Adipocyte (in vitro differentiated cells): ENCODE data around the gene ZNF25.
"Not testable (repeated sequence)": the region's sequence is repeated elsewhere in the genome, so short reads cannot be mapped to it uniquely, and the experiment has no call there.

Experiments used
- DNase-seq: peaks from one replicate; pipeline ENCODE4 v3.0.0-alpha.2; 2015; ENCODE audit warnings: low read depth
- H3K27me3 ChIP-seq: replicated peaks from 2 replicates; pipeline ENCODE4 v1.7.0; 2013; ENCODE audit warnings: mild to moderate bottlenecking, low read length, moderate library complexity; ENCODE audit not compliant: control insufficient read depth, insufficient read depth
- H3K36me3 ChIP-seq: 2 replicates; pipeline ENCODE4 v1.7.0; 2013; ENCODE audit warnings: low read length, mild to moderate bottlenecking, moderate library complexity; ENCODE audit not compliant: control insufficient read depth, insufficient read depth, severe bottlenecking
- H3K4me1 ChIP-seq: 2 replicates; pipeline ENCODE4 v1.7.0; 2013; ENCODE audit warnings: mild to moderate bottlenecking, low read length, moderate library complexity; ENCODE audit not compliant: control insufficient read depth, insufficient read depth
- H3K4me3 ChIP-seq: 2 replicates; pipeline ENCODE4 v1.7.0; 2013; ENCODE audit warnings: mild to moderate bottlenecking, low read length, moderate library complexity
- H3K9ac ChIP-seq: 2 replicates; pipeline ENCODE4 v1.7.0; 2013; ENCODE audit warnings: mild to moderate bottlenecking, low read length, moderate library complexity
- H3K9me3 ChIP-seq: 2 replicates; pipeline ENCODE4 v1.7.0; 2013; ENCODE audit warnings: mild to moderate bottlenecking, low read length, moderate library complexity; ENCODE audit not compliant: control insufficient read depth

Gene ZNF25

GRCh38 chr10:37976091-37976879 lies at the start of gene ZNF25:
Gene ZNF25, minus strand, starts transcription at chr10:37976647. Its CDS starts 4,925 bp downstream, at chr10:37971722.
- Histone ChIP-seq H3K9me3 (no peaks in the 10 kb centered on the region), H3K4me3 (peak within 1 kb of the TSS; percentile 93), H3K9ac (peak within 1 kb of the TSS; percentile 96), H3K27me3 (no peaks in the 10 kb centered on the region), H3K36me3 (no peaks in the 10 kb centered on the region), H3K4me1 (peaks cover 16% of the 10 kb centered on the region)
- DNase-seq = peak; percentile 100

GRCh38 chr10:38025283-38025682 lies 48.8 kb upstream of the ZNF25 start:
- no peak for DNase-seq
- Histone ChIP-seq H3K36me3 (peaks cover 63% of the 10 kb centered on the region), H3K4me3 (no peak overlapping the region)

GRCh38 chr10:38019124-38019523 lies 42.7 kb upstream of the ZNF25 start:
- H3K27me3 ChIP-seq, H3K4me3 ChIP-seq, H3K9me3 ChIP-seq, DNase-seq, H3K4me1 ChIP-seq, H3K9ac ChIP-seq: not testable (repeated sequence)
- peaks cover 66% of the 10 kb centered on the region for H3K36me3 ChIP-seq

More at GRCh38 chr10:38025283-38025682, 48.8 kb upstream of the ZNF25 start:
- H3K4me1 ChIP-seq = no peaks in the 10 kb centered on the region
- H3K27me3 ChIP-seq = no peaks in the 10 kb centered on the region
- no peaks in the 10 kb centered on the region for H3K9me3 ChIP-seq
- H3K9ac ChIP-seq = no peak overlapping the region

GRCh38 chr10:38016354-38016753 lies 39.9 kb upstream of the ZNF25 start:
- Histone ChIP-seq H3K4me1 (peaks cover 3% of the 10 kb centered on the region), H3K36me3 (peaks cover 59% of the 10 kb centered on the region), H3K9me3 (no peaks in the 10 kb centered on the region), H3K9ac (no peak overlapping the region), H3K4me3 (no peak overlapping the region), H3K27me3 (no peaks in the 10 kb centered on the region)
- no peak for DNase-seq

- DNase-seq = peak; percentile 92
- no peaks in the 10 kb centered on the region for H3K9me3 ChIP-seq
- no peaks in the 10 kb centered on the region for H3K27me3 ChIP-seq
- peak within 1 kb of the TSS; percentile 93 for H3K9ac ChIP-seq
- peaks cover 8% of the 10 kb centered on the region for H3K36me3 ChIP-seq
- peaks cover 4% of the 10 kb centered on the region for H3K4me1 ChIP-seq
- peak within 1 kb of the TSS; percentile 83 for H3K4me3 ChIP-seq
These were observed 33.9 kb upstream of the ZNF25 start, which contains the start of gene ZNF33A for GRCh38 chr10:38010119-38010903. Gene ZNF33A, plus strand, starts transcription at chr10:38010675. Its CDS starts 1,667 bp downstream, at chr10:38012342.

- peaks cover 4% of the 10 kb centered on the region for H3K4me1 ChIP-seq
- H3K27me3 ChIP-seq = no peaks in the 10 kb centered on the region
- no peaks in the 10 kb centered on the region for H3K9me3 ChIP-seq
- H3K9ac ChIP-seq = no peak overlapping the region
- no peak overlapping the region for H3K4me3 ChIP-seq
- DNase-seq = no peak
- no peaks in the 10 kb centered on the region for H3K36me3 ChIP-seq
These were observed 31.5 kb upstream of the ZNF25 start for GRCh38 chr10:38007991-38008390.

- Histone ChIP-seq H3K36me3 (no peaks in the 10 kb centered on the region), H3K27me3 (no peaks in the 10 kb centered on the region), H3K9ac (no peak overlapping the region), H3K9me3 (no peaks in the 10 kb centered on the region), H3K4me1 (peaks cover 4% of the 10 kb centered on the region), H3K4me3 (no peak overlapping the region)
- no peak for DNase-seq
These were observed 31.1 kb upstream of the ZNF25 start for GRCh38 chr10:38007551-38007950.

GRCh38 chr10:38003588-38003987 lies 27.1 kb upstream of the ZNF25 start:
- no peak overlapping the region for H3K9ac ChIP-seq
- H3K9me3 ChIP-seq = no peaks in the 10 kb centered on the region
- no peak overlapping the region for H3K4me3 ChIP-seq
- H3K36me3 ChIP-seq = no peaks in the 10 kb centered on the region
- DNase-seq = no peak
- H3K4me1 ChIP-seq = no peaks in the 10 kb centered on the region
- no peaks in the 10 kb centered on the region for H3K27me3 ChIP-seq

GRCh38 chr10:38003026-38003425 lies 26.6 kb upstream of the ZNF25 start:
- no peak for DNase-seq
- Histone ChIP-seq H3K9ac (no peak overlapping the region), H3K9me3 (no peaks in the 10 kb centered on the region), H3K27me3 (no peaks in the 10 kb centered on the region), H3K4me3 (no peak overlapping the region), H3K36me3 (no peaks in the 10 kb centered on the region), H3K4me1 (no peaks in the 10 kb centered on the region)

GRCh38 chr10:38000474-38000873 lies 24.0 kb upstream of the ZNF25 start:
- not testable (repeated sequence) for DNase-seq

GRCh38 chr10:37998920-37999319 lies 22.5 kb upstream of the ZNF25 start:
- not testable (repeated sequence) for H3K9me3 ChIP-seq, DNase-seq, H3K4me1 ChIP-seq, H3K36me3 ChIP-seq, H3K4me3 ChIP-seq, H3K27me3 ChIP-seq, H3K9ac ChIP-seq

More at GRCh38 chr10:38000474-38000873, 24.0 kb upstream of the ZNF25 start:
- H3K36me3 ChIP-seq, H3K4me3 ChIP-seq, H3K4me1 ChIP-seq, H3K9ac ChIP-seq, H3K9me3 ChIP-seq, H3K27me3 ChIP-seq: not testable (repeated sequence)
